Kidney epithelial cell (primary cell): Measurements from ENCODE around the gene SNX8. TPM values are rescaled to one million over a fixed set of nuclear protein-coding genes. Genes with fewer than 3 reads are reported as not detected.
"Not testable (repeated sequence)": the region's sequence is repeated elsewhere in the genome, so short reads cannot be mapped to it uniquely, and the experiment has no call there.

Experiments used
- DNase-seq: peaks from one replicate; pipeline ENCODE4 v3.0.0-alpha.2; 2010; ENCODE audit warnings: low read depth
- H3K27me3 ChIP-seq: 2 replicates; pipeline ENCODE4 v1.6.0; 2011; ENCODE audit warnings: low read length; ENCODE audit not compliant: control insufficient read depth, insufficient read depth
- H3K36me3 ChIP-seq: 2 replicates; pipeline ENCODE4 v1.5.1; 2011; ENCODE audit warnings: low read length; ENCODE audit not compliant: control insufficient read depth, insufficient read depth
- H3K4me3 ChIP-seq: 2 replicates; pipeline ENCODE4 v1.5.1; 2011; ENCODE audit warnings: low read depth, mild to moderate bottlenecking, control low read depth, low read length
- total RNA-seq: library from RNA; depleted of rRNA; stranded (reverse); fragments of >200 nt; gene quantifications from 2 replicates; pipeline ENCODE4 v1.2.3, GENCODE V29; 2015
- TF ChIP-seq, protein P1 (sequence below): IDR thresholded peaks from 2 replicates; pipeline ENCODE4 v1.5.1; 2011; ENCODE audit warnings: mild to moderate bottlenecking, moderate library complexity, low read length, control low read depth, inconsistent platforms; ENCODE audit not compliant: insufficient read depth, poor library complexity, severe bottlenecking

SNX8 gene
- total RNA-seq, 1 donor from 2014 or later, result 47.7 TPM

DNA sequence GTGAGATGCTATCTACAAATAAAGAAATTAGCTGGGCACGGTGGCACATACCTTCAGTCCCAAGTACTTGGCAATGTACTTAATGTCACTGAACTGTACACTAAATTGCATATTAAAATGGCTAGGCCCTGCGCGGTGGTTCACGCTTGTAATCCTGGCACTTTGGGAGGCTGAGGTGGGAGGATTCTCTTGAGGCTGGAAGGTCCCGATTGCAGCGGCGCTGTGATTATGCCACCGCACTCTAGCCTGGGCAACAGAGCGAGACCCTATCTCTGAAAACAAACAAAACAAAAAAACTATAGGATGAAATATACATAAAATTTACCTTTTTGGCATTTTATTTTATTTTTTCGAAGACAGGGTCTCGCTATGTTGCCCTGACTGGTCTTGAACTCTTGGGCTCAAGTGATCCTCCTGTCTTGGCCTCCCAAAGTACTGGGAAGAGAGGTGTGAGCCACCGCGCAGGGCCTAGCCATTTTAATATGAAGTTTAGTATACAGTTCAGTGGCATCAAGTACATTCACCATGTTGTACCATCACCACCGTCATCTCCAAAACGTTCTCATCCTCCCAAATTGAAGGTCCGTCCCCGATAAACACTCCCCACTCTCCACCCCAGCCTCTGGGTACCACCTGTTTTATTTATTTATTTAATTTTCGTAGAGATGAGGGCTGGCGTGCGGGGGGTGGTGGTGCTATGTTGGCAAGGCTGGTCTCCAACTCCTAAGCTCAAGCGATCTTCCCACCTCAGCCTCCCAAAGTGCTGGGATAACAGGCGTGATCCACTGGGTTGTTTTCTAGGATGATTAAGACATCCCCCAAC lies 39.1 kb upstream of the SNX8 start:
- H3K27me3 ChIP-seq, result no peaks in the 10 kb centered on the region
- H3K36me3 ChIP-seq, result peaks cover 2% of the 10 kb centered on the region
- TF ChIP-seq, protein P1, sequence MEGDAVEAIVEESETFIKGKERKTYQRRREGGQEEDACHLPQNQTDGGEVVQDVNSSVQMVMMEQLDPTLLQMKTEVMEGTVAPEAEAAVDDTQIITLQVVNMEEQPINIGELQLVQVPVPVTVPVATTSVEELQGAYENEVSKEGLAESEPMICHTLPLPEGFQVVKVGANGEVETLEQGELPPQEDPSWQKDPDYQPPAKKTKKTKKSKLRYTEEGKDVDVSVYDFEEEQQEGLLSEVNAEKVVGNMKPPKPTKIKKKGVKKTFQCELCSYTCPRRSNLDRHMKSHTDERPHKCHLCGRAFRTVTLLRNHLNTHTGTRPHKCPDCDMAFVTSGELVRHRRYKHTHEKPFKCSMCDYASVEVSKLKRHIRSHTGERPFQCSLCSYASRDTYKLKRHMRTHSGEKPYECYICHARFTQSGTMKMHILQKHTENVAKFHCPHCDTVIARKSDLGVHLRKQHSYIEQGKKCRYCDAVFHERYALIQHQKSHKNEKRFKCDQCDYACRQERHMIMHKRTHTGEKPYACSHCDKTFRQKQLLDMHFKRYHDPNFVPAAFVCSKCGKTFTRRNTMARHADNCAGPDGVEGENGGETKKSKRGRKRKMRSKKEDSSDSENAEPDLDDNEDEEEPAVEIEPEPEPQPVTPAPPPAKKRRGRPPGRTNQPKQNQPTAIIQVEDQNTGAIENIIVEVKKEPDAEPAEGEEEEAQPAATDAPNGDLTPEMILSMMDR, result no peak
- peak overlapping the region; percentile 96 for H3K4me3 ChIP-seq
- DNase-seq, result no peak

DNA sequence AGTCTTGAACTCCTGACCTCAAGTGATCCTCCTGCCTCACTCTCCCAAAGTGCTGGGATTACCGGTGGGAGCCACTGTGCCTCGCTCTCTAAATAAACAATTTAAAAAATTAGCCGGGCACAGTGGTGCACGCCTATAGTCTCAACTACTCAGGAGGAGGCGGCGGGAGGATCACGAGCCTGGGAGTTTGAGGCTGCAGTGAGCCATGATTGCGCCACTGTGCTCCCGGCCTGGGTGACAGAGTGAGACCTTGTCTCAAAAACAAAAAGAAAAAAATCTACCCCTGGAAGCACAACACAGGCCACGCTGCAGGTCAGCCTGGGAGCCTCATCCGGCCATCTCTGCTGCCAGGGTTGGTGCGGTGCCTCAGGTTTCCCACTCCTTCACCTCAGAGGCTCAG lies 36.6 kb upstream of the SNX8 start:
- H3K4me3 ChIP-seq, result no peak overlapping the region
- H3K27me3 ChIP-seq, result no peaks in the 10 kb centered on the region
- DNase-seq, result no peak
- H3K36me3 ChIP-seq, result no peaks in the 10 kb centered on the region
- TF ChIP-seq, protein P1, result no peak

DNA sequence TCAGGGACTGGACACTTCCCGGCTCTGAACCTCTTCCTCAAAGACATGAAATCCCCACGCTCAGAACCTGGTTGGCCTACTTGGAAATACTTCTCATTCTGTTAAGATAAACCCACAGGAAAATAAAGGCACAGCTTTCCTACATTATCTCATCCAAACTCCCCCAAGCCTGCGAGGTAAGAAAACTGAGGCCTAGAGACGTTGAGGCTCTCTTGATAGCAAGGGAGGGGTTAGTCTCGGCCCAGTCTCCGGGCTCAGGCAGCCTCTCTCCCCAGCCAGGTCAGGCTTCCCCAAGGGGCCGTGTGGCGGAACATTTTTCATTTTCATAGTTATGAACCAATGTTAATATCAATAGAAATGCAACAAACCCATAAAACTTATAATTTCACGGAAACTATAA lies 35.8 kb upstream of the SNX8 start:
- no peak overlapping the region for H3K4me3 ChIP-seq
- H3K36me3 ChIP-seq, result no peaks in the 10 kb centered on the region
- DNase-seq, result no peak
- H3K27me3 ChIP-seq, result no peaks in the 10 kb centered on the region
- TF ChIP-seq, protein P1, result no peak

DNA sequence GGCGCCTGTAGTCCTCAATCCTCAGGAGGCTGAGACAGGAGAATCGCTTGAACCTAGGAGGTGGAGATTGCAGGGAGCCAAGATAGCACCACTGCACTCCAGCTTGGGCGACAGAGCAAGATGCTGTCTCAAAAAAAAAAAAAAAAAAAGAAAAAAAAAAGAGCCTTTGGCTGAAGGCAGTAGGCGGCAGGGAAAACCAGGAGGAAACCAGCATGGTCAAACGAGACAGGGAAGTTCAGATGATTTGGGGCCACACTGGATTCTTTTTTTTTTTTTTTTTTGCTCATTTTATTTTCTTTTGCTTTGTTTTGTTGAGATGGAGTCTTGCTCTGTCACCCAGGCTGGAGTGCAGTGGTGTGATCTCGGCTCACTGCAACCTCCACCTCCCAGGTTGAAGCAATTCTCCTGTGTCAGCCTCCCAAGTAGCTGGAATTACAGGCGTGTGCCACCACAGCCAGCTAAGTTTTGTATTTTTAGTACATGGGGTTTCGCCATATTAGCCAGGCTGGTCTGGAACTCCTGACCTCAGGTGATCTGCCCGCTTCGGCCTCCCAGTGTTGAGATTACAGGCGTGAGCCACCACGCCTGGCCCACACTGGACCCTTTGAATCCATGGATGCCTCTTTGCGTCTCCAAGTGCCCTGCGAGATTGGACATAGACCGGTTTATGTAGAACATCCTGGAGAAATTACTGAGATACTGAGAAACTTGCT lies 33.3 kb upstream of the SNX8 start:
- H3K36me3 ChIP-seq, H3K4me3 ChIP-seq, DNase-seq, H3K27me3 ChIP-seq: not testable (repeated sequence)

DNA sequence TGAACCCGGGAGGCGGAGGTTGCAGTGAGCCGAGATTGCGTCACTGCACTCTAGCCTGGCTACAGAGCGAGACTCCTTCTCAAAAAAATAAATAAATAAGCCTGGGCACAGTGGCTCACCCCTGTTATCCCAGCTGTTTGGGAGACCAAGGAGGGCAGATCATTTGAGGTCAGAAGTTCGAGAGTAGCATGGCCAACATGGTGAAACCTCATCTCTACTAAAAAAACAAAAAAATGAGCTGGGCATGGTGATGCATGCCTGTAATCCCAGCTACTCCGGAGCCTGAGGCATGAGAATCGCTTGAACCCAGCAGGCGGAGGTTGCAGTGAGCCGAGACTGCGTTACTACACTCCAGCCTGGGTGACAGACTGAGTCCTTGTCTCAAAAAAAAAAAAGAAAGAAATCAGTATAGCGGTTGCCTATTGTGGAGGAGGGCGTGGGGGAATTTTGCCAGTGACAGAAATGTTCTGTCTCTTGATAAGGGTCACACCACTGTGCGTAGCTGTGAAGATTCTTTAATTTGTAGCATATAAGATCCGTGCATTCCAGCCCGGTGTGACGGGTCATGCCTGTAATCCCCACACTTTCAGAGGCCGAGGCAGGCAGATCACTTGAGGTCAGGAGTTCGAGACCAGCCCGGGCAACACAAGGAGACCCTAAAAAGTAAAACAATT lies 22.5 kb upstream of the SNX8 start:
- TF ChIP-seq, protein P1, result no peak
- no peak overlapping the region for H3K4me3 ChIP-seq
- no peaks in the 10 kb centered on the region for H3K36me3 ChIP-seq
- no peaks in the 10 kb centered on the region for H3K27me3 ChIP-seq
- no peak for DNase-seq

DNA sequence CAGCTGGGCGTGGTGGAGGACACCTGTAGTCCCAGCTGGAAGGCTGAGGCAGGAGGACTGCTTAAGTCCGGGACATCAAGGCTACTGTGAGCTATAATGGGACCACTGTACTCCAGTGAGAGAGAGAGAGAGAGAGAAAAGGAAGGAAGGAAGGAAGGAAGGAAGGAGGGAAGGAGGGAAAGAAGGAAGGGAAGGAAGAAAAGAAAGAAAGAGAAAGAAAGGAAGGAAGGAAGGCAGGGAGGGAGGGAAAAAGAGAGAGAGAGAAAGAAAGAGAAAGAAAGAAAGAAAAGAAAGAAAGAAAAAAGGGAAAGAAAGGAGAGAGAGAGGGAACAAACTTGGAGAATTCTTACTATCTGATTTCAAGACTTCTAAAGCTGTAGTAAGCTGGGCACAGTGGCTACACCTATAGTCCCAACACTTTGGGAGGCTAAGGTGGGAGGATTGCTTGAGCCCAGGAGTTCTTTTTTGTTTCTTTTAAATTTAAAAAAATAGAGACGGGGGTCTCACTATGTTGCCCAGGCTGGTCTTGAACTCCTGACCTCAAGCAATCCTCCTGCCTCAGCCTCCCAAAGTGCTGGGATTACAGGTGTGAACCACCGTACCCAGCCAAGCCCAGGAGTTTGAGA lies 18.5 kb upstream of the SNX8 start:
- H3K27me3 ChIP-seq, DNase-seq, H3K36me3 ChIP-seq, H3K4me3 ChIP-seq: not testable (repeated sequence)
